Measurements from ENCODE around the gene ZNF783. TPM values are rescaled to one million over a fixed set of nuclear protein-coding genes. Genes with fewer than 3 reads are reported as not detected.
"Not testable (repeated sequence)": the region's sequence is repeated elsewhere in the genome, so short reads cannot be mapped to it uniquely, and the experiment has no call there.

The ZNF783 gene
- total RNA-seq (2014; rRNA removed; shearing (Covaris generic)): 3.2 and 6.1 TPM in 2 replicates

GRCh38 chr7:149261829-149262617, at the start of gene ZNF783:
ZNF783 (plus strand) TSS chr7:149262196; CDS start chr7:149262334, 138 bp downstream.
- H3K36me3 ChIP-seq (replicated peaks; ENCODE audit: control insufficient read depth, insufficient read depth, low read length): peaks cover 8% of the 10 kb centered on the region
- H3K27me3 ChIP-seq (ENCODE audit: control insufficient read depth, insufficient read depth, low read length): peaks cover 6% of the 10 kb centered on the region
- peak; percentile 97 for DNase-seq
- H3K4me3 ChIP-seq (ENCODE audit: insufficient read depth, low read depth, low read length): peak within 1 kb of the TSS; percentile 65

DNA sequence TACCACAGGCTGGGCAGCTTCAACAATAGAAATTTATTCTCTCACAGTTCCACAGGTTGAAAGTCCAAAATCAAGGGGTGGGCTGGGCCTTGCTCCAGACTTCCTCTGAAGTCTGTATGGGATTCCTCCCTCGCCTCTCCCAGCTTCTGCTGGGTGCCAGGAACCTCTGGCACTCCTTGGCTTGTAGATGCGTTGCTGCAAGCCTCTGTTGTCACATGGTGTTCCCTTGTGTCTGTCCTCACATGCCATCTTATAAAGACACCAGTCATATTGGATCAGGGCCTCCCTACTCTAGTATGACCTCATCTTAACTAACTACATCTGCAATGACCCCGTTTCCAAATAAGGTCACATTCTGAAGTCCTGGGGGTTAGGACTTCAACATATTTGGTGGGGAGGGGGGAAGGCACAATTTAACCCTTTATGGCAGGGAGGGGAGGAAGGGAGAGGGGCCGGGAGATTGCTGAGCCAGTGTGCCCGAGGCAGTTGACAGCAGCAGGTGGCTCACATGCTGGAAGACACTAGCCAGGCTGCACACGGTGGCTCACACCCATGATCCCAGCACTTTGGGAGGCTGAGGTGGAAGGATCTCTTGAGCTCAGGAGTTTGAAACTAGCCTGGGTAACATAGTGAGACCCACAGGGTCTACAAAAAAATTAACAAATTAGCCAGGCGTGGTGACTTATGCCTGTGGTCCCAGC, 47.8 kb upstream of the ZNF783 start:
- H3K36me3 ChIP-seq (replicated peaks; ENCODE audit: control insufficient read depth, insufficient read depth, low read length): peaks cover 58% of the 10 kb centered on the region
- no peaks in the 10 kb centered on the region for H3K27me3 ChIP-seq (ENCODE audit: control insufficient read depth, insufficient read depth, low read length)
- no peak overlapping the region for H3K4me3 ChIP-seq (ENCODE audit: insufficient read depth, low read depth, low read length)
- no peak for DNase-seq

GRCh38 chr7:149216402-149216801, 45.6 kb upstream of the ZNF783 start:
- DNase-seq: no peak
- H3K4me3 ChIP-seq (ENCODE audit: insufficient read depth, low read depth, low read length): no peak overlapping the region
- peaks cover 46% of the 10 kb centered on the region for H3K36me3 ChIP-seq (replicated peaks; ENCODE audit: control insufficient read depth, insufficient read depth, low read length)
- H3K27me3 ChIP-seq (ENCODE audit: control insufficient read depth, insufficient read depth, low read length): no peaks in the 10 kb centered on the region

GRCh38 chr7:149217570-149217969, 44.4 kb upstream of the ZNF783 start:
- H3K27me3 ChIP-seq (ENCODE audit: control insufficient read depth, insufficient read depth, low read length): no peaks in the 10 kb centered on the region

GRCh38 chr7:149218469-149219420, 43.3 kb upstream of the ZNF783 start:
- no peak for DNase-seq
- Histone ChIP-seq H3K4me3 (ENCODE audit: insufficient read depth, low read depth, low read length) (no peak overlapping the region), H3K27me3 (ENCODE audit: control insufficient read depth, insufficient read depth, low read length) (no peaks in the 10 kb centered on the region), H3K36me3 (replicated peaks; ENCODE audit: control insufficient read depth, insufficient read depth, low read length) (peaks cover 35% of the 10 kb centered on the region)

More at GRCh38 chr7:149217570-149217969, 44.4 kb upstream of the ZNF783 start:
- no peak for DNase-seq
- no peak overlapping the region for H3K4me3 ChIP-seq (ENCODE audit: insufficient read depth, low read depth, low read length)
- H3K36me3 ChIP-seq (replicated peaks; ENCODE audit: control insufficient read depth, insufficient read depth, low read length): peaks cover 45% of the 10 kb centered on the region

DNA sequence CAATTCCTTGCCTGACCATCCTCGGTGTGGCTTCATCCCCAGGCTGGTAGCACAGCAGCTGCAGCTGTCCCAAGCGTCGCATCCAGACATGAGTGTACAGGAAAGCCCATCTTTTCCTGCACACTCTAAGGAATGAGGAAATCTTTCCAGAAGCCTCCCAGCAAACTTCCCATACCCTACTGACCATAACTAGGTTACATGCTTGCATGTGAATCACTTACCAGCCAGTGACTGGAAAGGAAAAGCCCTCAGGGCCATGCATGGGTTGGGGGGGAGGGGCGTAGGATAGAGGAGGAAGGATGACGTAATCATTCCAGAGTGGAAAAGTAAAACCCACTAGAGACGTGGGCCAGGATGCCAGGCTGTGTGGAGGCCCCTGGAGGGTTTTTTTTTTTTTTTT, 41.5 kb upstream of the ZNF783 start:
- no peaks in the 10 kb centered on the region for H3K27me3 ChIP-seq (ENCODE audit: control insufficient read depth, insufficient read depth, low read length)
- DNase-seq: no peak
- H3K36me3 ChIP-seq (replicated peaks; ENCODE audit: control insufficient read depth, insufficient read depth, low read length): peaks cover 22% of the 10 kb centered on the region
- no peak overlapping the region for H3K4me3 ChIP-seq (ENCODE audit: insufficient read depth, low read depth, low read length)

- DNase-seq: no peak
- H3K4me3 ChIP-seq (ENCODE audit: insufficient read depth, low read depth, low read length): no peak overlapping the region
- peaks cover 14% of the 10 kb centered on the region for H3K36me3 ChIP-seq (replicated peaks; ENCODE audit: control insufficient read depth, insufficient read depth, low read length)
- H3K27me3 ChIP-seq (ENCODE audit: control insufficient read depth, insufficient read depth, low read length): no peaks in the 10 kb centered on the region
Observed at GRCh38 chr7:149223176-149223575, 38.8 kb upstream of the ZNF783 start.

DNA sequence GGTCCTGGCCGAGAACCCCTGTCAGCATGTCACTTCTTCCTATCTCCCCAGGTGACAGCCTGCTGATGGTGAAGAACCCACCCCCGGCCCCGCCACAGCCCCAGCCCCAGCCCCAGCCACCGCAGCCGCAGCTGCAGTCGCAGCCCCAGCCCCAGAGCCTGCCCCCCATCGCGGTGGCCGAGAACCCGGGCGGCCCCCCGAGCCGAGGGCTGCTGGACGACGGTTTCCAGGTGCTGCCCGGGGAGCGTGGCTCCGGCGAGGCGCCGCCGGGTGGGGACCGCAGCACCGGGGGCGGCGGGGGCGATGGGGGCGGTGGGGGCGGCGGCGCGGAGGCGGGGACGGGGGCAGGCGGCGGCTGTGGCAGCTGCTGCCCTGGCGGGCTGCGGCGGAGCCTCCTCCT, 38.2 kb upstream of the ZNF783 start:
- Histone ChIP-seq H3K36me3 (replicated peaks; ENCODE audit: control insufficient read depth, insufficient read depth, low read length) (peaks cover 11% of the 10 kb centered on the region), H3K4me3 (ENCODE audit: insufficient read depth, low read depth, low read length) (no peak overlapping the region), H3K27me3 (ENCODE audit: control insufficient read depth, insufficient read depth, low read length) (no peaks in the 10 kb centered on the region)
- peak; percentile 54 for DNase-seq

GRCh38 chr7:149224352-149224751, 37.6 kb upstream of the ZNF783 start:
- Histone ChIP-seq H3K27me3 (ENCODE audit: control insufficient read depth, insufficient read depth, low read length) (no peaks in the 10 kb centered on the region), H3K4me3 (ENCODE audit: insufficient read depth, low read depth, low read length) (no peak overlapping the region), H3K36me3 (replicated peaks; ENCODE audit: control insufficient read depth, insufficient read depth, low read length) (peaks cover 11% of the 10 kb centered on the region)
- DNase-seq: no peak

DNA sequence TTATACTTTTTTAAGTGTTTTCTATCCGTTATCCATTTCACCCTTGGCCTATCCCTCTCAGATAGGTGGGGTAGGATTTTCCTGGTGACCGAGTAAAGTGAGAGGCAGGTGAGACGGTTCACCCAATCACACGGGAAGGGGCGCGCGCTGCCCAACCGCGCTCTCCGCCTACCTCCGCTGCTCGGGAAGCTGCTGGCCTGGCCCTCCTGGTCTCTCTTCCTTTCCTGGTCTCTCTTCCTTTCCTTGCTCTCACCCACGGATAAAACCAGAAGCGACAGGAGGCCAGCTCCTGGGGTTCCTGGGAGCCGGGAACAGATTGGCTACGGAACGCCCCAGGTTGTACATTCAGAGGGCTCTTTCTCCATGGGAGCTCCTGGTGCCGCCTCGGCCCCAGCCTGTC, 36.9 kb upstream of the ZNF783 start:
- Histone ChIP-seq H3K36me3 (replicated peaks; ENCODE audit: control insufficient read depth, insufficient read depth, low read length) (peaks cover 11% of the 10 kb centered on the region), H3K4me3 (ENCODE audit: insufficient read depth, low read depth, low read length) (no peak overlapping the region), H3K27me3 (ENCODE audit: control insufficient read depth, insufficient read depth, low read length) (no peaks in the 10 kb centered on the region)
- DNase-seq: no peak

- Histone ChIP-seq H3K27me3 (ENCODE audit: control insufficient read depth, insufficient read depth, low read length) (no peaks in the 10 kb centered on the region), H3K4me3 (ENCODE audit: insufficient read depth, low read depth, low read length) (no peak overlapping the region), H3K36me3 (replicated peaks; ENCODE audit: control insufficient read depth, insufficient read depth, low read length) (peaks cover 9% of the 10 kb centered on the region; the same call in 1 of the 2 replicates)
- DNase-seq: no peak
Observed at GRCh38 chr7:149225656-149226055, 36.3 kb upstream of the ZNF783 start.

- not testable (repeated sequence) for H3K36me3 ChIP-seq (replicated peaks; ENCODE audit: control insufficient read depth, insufficient read depth, low read length); DNase-seq; H3K27me3 ChIP-seq (ENCODE audit: control insufficient read depth, insufficient read depth, low read length); H3K4me3 ChIP-seq (ENCODE audit: insufficient read depth, low read depth, low read length)
Observed at GRCh38 chr7:149226366-149226765, 35.6 kb upstream of the ZNF783 start.

- Histone ChIP-seq H3K27me3 (ENCODE audit: control insufficient read depth, insufficient read depth, low read length) (no peaks in the 10 kb centered on the region), H3K4me3 (ENCODE audit: insufficient read depth, low read depth, low read length) (no peak overlapping the region), H3K36me3 (replicated peaks; ENCODE audit: control insufficient read depth, insufficient read depth, low read length) (peaks cover 3% of the 10 kb centered on the region; the same call in 1 of the 2 replicates)
- no peak for DNase-seq
Observed at GRCh38 chr7:149226840-149227494, 35.0 kb upstream of the ZNF783 start.
